T1000 (cell line): ENCODE results near the gene CPN1.
"Not testable (repeated sequence)": the region's sequence is repeated elsewhere in the genome, so short reads cannot be mapped to it uniquely, and the experiment has no call there.

Experiments
- DNase-seq: peaks from one replicate; lab custom pipeline; 2025; ENCODE audit warnings: mixed read lengths; lab: John Stamatoyannopoulos, UW

Gene CPN1

GRCh38 chr10:100081075-100082001 lies at the start of gene CPN1:
CPN1 (minus strand) TSS chr10:100081869; CDS start chr10:100081625, 244 bp downstream.
- DNase-seq = no peak

GRCh38 chr10:100130831-100131230 lies 49.2 kb upstream of the CPN1 start:
- no peak for DNase-seq

- no peak for DNase-seq
Observed at GRCh38 chr10:100129424-100129823, 47.8 kb upstream of the CPN1 start.

- DNase-seq = no peak
Observed at GRCh38 chr10:100128951-100129350, 47.3 kb upstream of the CPN1 start.

- not testable (repeated sequence) for DNase-seq
Observed at GRCh38 chr10:100125335-100125734, 43.7 kb upstream of the CPN1 start.

- DNase-seq = no peak
Observed at GRCh38 chr10:100124097-100124496, 42.4 kb upstream of the CPN1 start.

GRCh38 chr10:100122780-100123179 lies 41.1 kb upstream of the CPN1 start:
- no peak for DNase-seq

GRCh38 chr10:100120550-100120949 lies 38.9 kb upstream of the CPN1 start:
- no peak for DNase-seq

- no peak for DNase-seq
Observed at GRCh38 chr10:100119726-100120125, 38.1 kb upstream of the CPN1 start.

- DNase-seq = no peak
Observed at GRCh38 chr10:100114976-100115770, 33.5 kb upstream of the CPN1 start.

- DNase-seq = no peak
Observed at GRCh38 chr10:100114460-100114859, 32.8 kb upstream of the CPN1 start.

GRCh38 chr10:100109670-100110069 lies 28.0 kb upstream of the CPN1 start:
- no peak for DNase-seq

- no peak for DNase-seq
Observed at GRCh38 chr10:100106865-100107264, 25.2 kb upstream of the CPN1 start.

GRCh38 chr10:100104300-100104699 lies 22.6 kb upstream of the CPN1 start:
- DNase-seq = no peak

- no peak for DNase-seq
Observed at GRCh38 chr10:100103581-100103980, 21.9 kb upstream of the CPN1 start.

- no peak for DNase-seq
Observed at GRCh38 chr10:100101192-100102076, 19.8 kb upstream of the CPN1 start.

GRCh38 chr10:100100651-100101184 lies 19.0 kb upstream of the CPN1 start:
- no peak for DNase-seq

GRCh38 chr10:100089241-100089640 lies 7.6 kb upstream of the CPN1 start:
- DNase-seq = no peak

- DNase-seq = not testable (repeated sequence)
Observed at GRCh38 chr10:100086708-100087107, 5.0 kb upstream of the CPN1 start.

- no peak for DNase-seq
Observed at GRCh38 chr10:100085596-100085995, 3.9 kb upstream of the CPN1 start.

GRCh38 chr10:100083623-100084022 lies 2.0 kb upstream of the CPN1 start:
- DNase-seq = no peak

- not testable (repeated sequence) for DNase-seq
Observed at GRCh38 chr10:100082276-100082675, 607 bp upstream of the CPN1 start.
